NCI-H69 (cell line): ENCODE results near the gene LRIG3.
"Not testable (repeated sequence)": the region's sequence is repeated elsewhere in the genome, so short reads cannot be mapped to it uniquely, and the experiment has no call there.

Experiments
- DNase-seq: peaks from one replicate; lab custom pipeline; 2025; lab: John Stamatoyannopoulos, UW

LRIG3 gene

DNA sequence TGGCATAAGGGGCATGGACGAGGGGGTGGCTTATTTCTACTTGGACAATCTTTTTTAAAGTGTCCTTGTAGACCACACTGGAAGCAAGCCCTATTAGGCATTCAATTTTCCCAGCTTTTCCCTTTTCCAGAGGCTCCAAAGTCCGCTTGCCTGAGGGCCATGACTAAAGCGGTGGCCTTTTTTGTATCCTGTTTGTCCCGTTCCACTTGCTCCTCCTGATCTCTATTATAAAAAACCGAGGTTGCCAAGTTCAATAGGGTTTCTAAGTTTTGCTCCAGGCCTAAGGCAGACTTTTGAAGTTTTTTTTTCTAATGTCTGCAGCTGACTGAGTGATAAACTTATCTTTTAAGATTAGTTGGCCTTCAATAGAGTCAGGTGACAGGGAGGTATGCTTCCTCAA is 64.7 kb downstream of the LRIG3 start:
- not testable (repeated sequence) for DNase-seq

DNA sequence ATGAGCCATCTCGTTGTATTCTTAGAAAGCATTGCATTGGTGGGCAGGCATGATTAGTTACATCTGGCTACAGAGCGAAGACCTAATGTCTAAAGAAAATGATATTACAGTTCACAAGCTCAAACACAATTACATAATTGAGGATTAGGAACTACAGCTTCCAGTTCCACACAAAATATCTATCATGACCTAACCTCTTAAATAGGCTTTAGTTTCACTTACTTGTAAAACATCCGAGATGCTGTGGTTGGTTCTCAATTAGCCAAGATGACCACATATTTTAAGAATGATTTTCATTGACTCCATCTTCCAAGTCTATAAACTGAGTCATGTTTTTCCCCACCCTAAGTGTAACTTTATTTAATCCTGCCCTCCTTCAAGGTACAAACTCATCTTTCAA is 69.5 kb downstream of the LRIG3 start:
- peak; percentile 22 for DNase-seq

- peak; percentile 92 for DNase-seq
Observed at GRCh38 chr12:58847901-58848600, 72.3 kb downstream of the LRIG3 start.

DNA sequence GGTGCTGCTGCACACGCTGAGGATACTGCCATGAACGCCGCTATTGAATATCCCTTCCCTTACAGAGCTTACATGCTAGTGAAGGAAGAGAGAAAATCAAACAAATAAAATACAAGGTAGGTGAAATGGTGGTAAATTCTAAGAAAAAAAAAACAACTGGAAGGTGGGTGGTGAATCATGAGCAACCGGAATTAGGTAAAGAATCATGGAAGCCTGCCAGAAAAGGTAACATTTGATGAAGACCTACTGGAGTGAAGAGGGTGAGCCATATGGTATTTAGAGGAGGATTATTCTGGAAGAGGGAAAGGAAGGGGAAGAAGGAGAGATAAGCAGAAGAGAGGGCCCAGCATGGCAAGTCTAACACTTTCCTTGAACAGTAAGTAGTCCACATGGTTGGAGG is 76.1 kb downstream of the LRIG3 start:
- DNase-seq, result peak; percentile 89

GRCh38 chr12:58841058-58841798 is 79.1 kb downstream of the LRIG3 start:
- DNase-seq, result no peak

GRCh38 chr12:58833853-58834252 is 86.5 kb downstream of the LRIG3 start:
- peak; percentile 69 for DNase-seq

GRCh38 chr12:58832920-58833319 is 87.4 kb downstream of the LRIG3 start:
- no peak for DNase-seq
